ENCODE data around the gene CSF1R.

The CSF1R gene

GRCh38 chr5:150069672-150070627, 16.4 kb downstream of the CSF1R start:
- DNase-seq, result no peak

- DNase-seq, result no peak
Measured at GRCh38 chr5:150068961-150069645, 17.3 kb downstream of the CSF1R start.

- DNase-seq, result no peak
Measured at GRCh38 chr5:150068472-150068871, 17.9 kb downstream of the CSF1R start.

- DNase-seq, result no peak
Measured at GRCh38 chr5:150068071-150068470, 18.3 kb downstream of the CSF1R start.

GRCh38 chr5:150067405-150067960, 18.9 kb downstream of the CSF1R start:
- no peak for DNase-seq

GRCh38 chr5:150066901-150067396, 19.4 kb downstream of the CSF1R start:
- DNase-seq, result peak in 1 of 2 donors; percentile 52

GRCh38 chr5:150066436-150066835, 19.9 kb downstream of the CSF1R start:
- no peak for DNase-seq

- DNase-seq, result peak in 1 of 2 donors; percentile 22
Measured at GRCh38 chr5:150065886-150066285, 20.5 kb downstream of the CSF1R start.

GRCh38 chr5:150065346-150065745, 21.0 kb downstream of the CSF1R start:
- no peak for DNase-seq

- no peak for DNase-seq
Measured at GRCh38 chr5:150064681-150065220, 21.6 kb downstream of the CSF1R start.

- DNase-seq, result no peak
Measured at GRCh38 chr5:150063638-150064037, 22.7 kb downstream of the CSF1R start.

- DNase-seq, result no peak
Measured at GRCh38 chr5:150062216-150062922, 24.0 kb downstream of the CSF1R start.

GRCh38 chr5:150061538-150061995, 24.8 kb downstream of the CSF1R start:
- DNase-seq, result no peak

GRCh38 chr5:150060471-150060870, 25.9 kb downstream of the CSF1R start:
- DNase-seq, result no peak

GRCh38 chr5:150059623-150060022, 26.7 kb downstream of the CSF1R start:
- no peak for DNase-seq

- DNase-seq, result peak; percentile 61 to 90
Measured at GRCh38 chr5:150058480-150059126, 27.8 kb downstream of the CSF1R start.

- DNase-seq, result no peak
Measured at GRCh38 chr5:150057996-150058395, 28.4 kb downstream of the CSF1R start.

- no peak for DNase-seq
Measured at GRCh38 chr5:150057511-150057910, 28.8 kb downstream of the CSF1R start.

GRCh38 chr5:150057052-150057451, 29.3 kb downstream of the CSF1R start:
- no peak for DNase-seq

- DNase-seq, result no peak
Measured at GRCh38 chr5:150056075-150056443, 30.3 kb downstream of the CSF1R start.

GRCh38 chr5:150055326-150056074, 30.9 kb downstream of the CSF1R start:
- no peak for DNase-seq

Data from bone marrow (tissue), 2 donors.